ENCODE measurements around the gene KIF16B.

GRCh38 chr20:16554766-16555543, 18.3 kb downstream of the KIF16B start:
- TF ChIP-seq CTCF (IDR thresholded peaks at IDR 0.05), result no peak
- no peak for TF ChIP-seq POLR2A (IDR thresholded peaks at IDR 0.05)
- no peak for TF ChIP-seq POLR2AphosphoS5 (IDR thresholded peaks at IDR 0.05)
